ENCODE measurements around the gene CENPP. TPM values are rescaled to one million over a fixed set of nuclear protein-coding genes. Genes with fewer than 3 reads are reported as not detected.

Gene CENPP
- total RNA-seq, 1 experiment from 2014 or later, result 7.2 TPM

DNA sequence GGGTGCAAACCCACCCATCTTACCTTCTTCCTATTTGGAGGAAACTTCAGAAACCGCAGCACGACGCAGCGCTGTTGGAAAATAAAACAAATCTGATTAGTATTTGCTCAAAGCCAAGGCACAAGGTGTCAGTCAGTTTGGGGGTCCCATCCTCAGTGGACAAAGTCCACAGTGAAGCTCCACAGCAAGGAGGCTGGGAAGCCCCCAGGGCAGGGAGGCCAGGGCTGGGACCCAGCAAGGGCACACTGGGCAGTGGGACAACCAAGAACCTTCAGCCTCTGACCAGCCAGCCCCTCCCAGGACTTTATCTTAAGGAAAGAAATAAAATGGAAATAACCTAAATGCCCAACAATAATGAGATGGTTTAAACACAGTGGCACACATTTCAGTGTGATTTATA is 332.9 kb downstream of the CENPP start:
- intact Hi-C loops (cut with micrococcal nuclease; ENCODE audit: unreplicated experiment), result no loop called here
- Mint-ChIP-seq H3K27ac (ENCODE audit: unreplicated experiment) (no peak overlapping the region), H3K4me3 (ENCODE audit: low read depth, unreplicated experiment) (no peak overlapping the region)

DNA sequence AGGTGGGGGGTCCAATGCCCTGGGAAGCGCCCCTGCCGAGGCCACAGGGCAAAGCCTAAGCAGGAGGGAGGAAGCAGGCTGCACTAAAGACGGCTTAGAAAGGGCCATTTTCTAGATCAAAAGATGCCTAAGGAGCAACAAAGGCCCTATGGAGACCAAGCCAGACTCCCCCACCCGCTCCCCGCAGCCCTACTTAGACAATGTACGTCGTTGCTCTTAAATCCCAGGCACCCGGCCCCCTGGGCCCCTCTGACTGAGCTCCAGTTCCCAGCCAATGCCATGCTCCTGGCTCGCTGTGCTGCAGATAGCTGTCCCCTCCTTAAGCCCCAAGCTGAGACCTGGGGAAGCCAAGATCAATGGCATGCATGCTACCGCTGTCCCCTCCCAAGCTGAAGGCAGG is 333.8 kb downstream of the CENPP start:
- Mint-ChIP-seq H3K36me3 (ENCODE audit: insufficient read depth, unreplicated experiment) (peaks cover 11% of the 10 kb centered on the region), H3K9me3 (ENCODE audit: low read depth, unreplicated experiment) (no peaks in the 10 kb centered on the region), H3K4me3 (ENCODE audit: low read depth, unreplicated experiment) (no peak overlapping the region), H3K27me3 (ENCODE audit: unreplicated experiment) (no peaks in the 10 kb centered on the region), H3K4me1 (ENCODE audit: low read depth, unreplicated experiment) (peaks cover 2% of the 10 kb centered on the region), H3K27ac (ENCODE audit: unreplicated experiment) (no peak overlapping the region)
- TF ChIP-seq CTCF (IDR thresholded peaks at IDR 0.05; ENCODE audit: unreplicated experiment), result no peak
- intact Hi-C loops (cut with micrococcal nuclease; ENCODE audit: unreplicated experiment), result no loop called here
- BruUV-seq (replicated peaks), result no TSS peak
- no peak for DNase-seq
- CTCF ChIA-PET, result interaction anchor here (0.6 kb wide), 1 partner anchor 46 kb away, joined by 3 read pairs; no protein-coding TSS in a partner anchor

More for the DNA sequence above, 332.9 kb downstream of the CENPP start:
- no peak for DNase-seq
- CTCF ChIA-PET, result no interaction called here
- H3K27me3 Mint-ChIP-seq (ENCODE audit: unreplicated experiment), result no peaks in the 10 kb centered on the region
- no peak for TF ChIP-seq CTCF (IDR thresholded peaks at IDR 0.05; ENCODE audit: unreplicated experiment)
- H3K4me1 Mint-ChIP-seq (ENCODE audit: low read depth, unreplicated experiment), result no peaks in the 10 kb centered on the region
- no TSS peak for BruUV-seq (replicated peaks)
- H3K9me3 Mint-ChIP-seq (ENCODE audit: low read depth, unreplicated experiment), result no peaks in the 10 kb centered on the region
- peaks cover 12% of the 10 kb centered on the region for H3K36me3 Mint-ChIP-seq (ENCODE audit: insufficient read depth, unreplicated experiment)

DNA sequence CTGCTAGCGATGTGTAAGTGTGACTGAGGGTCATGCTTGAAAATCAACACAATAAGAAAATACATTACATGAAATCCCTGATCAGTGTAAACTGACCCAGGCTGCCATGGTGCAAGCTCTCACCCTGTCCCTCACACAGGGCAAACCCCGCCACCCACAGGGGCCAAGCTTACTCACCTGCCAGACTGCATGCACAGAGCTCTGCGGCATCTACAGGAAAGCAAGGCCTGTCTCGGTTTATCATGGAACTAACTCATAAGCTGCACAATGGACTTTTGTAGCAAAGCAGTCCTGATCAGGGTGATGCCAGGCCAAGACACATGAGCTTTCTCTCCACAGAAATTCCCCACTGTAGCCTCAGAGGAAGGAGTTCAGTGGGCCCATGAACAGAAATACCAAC is 334.5 kb downstream of the CENPP start:
- BruUV-seq (replicated peaks), result no TSS peak
- peaks cover 11% of the 10 kb centered on the region for H3K36me3 Mint-ChIP-seq (ENCODE audit: insufficient read depth, unreplicated experiment)
- no peak overlapping the region for H3K4me3 Mint-ChIP-seq (ENCODE audit: low read depth, unreplicated experiment)
- no peaks in the 10 kb centered on the region for H3K9me3 Mint-ChIP-seq (ENCODE audit: low read depth, unreplicated experiment)
- intact Hi-C loops (cut with micrococcal nuclease; ENCODE audit: unreplicated experiment), result no loop called here
- CTCF ChIA-PET, result no interaction called here
- no peaks in the 10 kb centered on the region for H3K27me3 Mint-ChIP-seq (ENCODE audit: unreplicated experiment)
- peaks cover 7% of the 10 kb centered on the region for H3K4me1 Mint-ChIP-seq (ENCODE audit: low read depth, unreplicated experiment)
- TF ChIP-seq CTCF (IDR thresholded peaks at IDR 0.05; ENCODE audit: unreplicated experiment), result no peak
- no peak for DNase-seq
- H3K27ac Mint-ChIP-seq (ENCODE audit: unreplicated experiment), result no peak overlapping the region

GRCh38 chr9:92661127-92661526 is 335.4 kb downstream of the CENPP start:
- no peak overlapping the region for H3K27ac Mint-ChIP-seq (ENCODE audit: unreplicated experiment)
- no peak for TF ChIP-seq CTCF (IDR thresholded peaks at IDR 0.05; ENCODE audit: unreplicated experiment)
- DNase-seq, result no peak
- H3K36me3 Mint-ChIP-seq (ENCODE audit: insufficient read depth, unreplicated experiment), result peaks cover 13% of the 10 kb centered on the region
- no TSS peak for BruUV-seq (replicated peaks)
- H3K4me1 Mint-ChIP-seq (ENCODE audit: low read depth, unreplicated experiment), result peaks cover 7% of the 10 kb centered on the region
- H3K9me3 Mint-ChIP-seq (ENCODE audit: low read depth, unreplicated experiment), result no peaks in the 10 kb centered on the region
- H3K4me3 Mint-ChIP-seq (ENCODE audit: low read depth, unreplicated experiment), result no peak overlapping the region
- intact Hi-C loops (cut with micrococcal nuclease; ENCODE audit: unreplicated experiment), result no loop called here
- CTCF ChIA-PET, result no interaction called here
- no peaks in the 10 kb centered on the region for H3K27me3 Mint-ChIP-seq (ENCODE audit: unreplicated experiment)
